HFF-Myc (cell line): ENCODE results near the gene ZNF99.

Experiments
- DNase-seq: peaks from one replicate; pipeline ENCODE4 v3.0.0-alpha.2; 2011; ENCODE audit warnings: low read depth; ENCODE audit errors: extremely low read depth
- H3K4me3 ChIP-seq: replicated peaks from 2 replicates; pipeline ENCODE4 v1.5.1; 2011; ENCODE audit warnings: low read depth, mild to moderate bottlenecking, control low read depth, low read length
- CTCF ChIP-seq: IDR thresholded peaks from 2 replicates; pipeline ENCODE4 v1.5.1; 2012; ENCODE audit warnings: mild to moderate bottlenecking, low read depth, low read length, control low read depth; ENCODE audit errors: missing control alignments

ZNF99 gene

DNA sequence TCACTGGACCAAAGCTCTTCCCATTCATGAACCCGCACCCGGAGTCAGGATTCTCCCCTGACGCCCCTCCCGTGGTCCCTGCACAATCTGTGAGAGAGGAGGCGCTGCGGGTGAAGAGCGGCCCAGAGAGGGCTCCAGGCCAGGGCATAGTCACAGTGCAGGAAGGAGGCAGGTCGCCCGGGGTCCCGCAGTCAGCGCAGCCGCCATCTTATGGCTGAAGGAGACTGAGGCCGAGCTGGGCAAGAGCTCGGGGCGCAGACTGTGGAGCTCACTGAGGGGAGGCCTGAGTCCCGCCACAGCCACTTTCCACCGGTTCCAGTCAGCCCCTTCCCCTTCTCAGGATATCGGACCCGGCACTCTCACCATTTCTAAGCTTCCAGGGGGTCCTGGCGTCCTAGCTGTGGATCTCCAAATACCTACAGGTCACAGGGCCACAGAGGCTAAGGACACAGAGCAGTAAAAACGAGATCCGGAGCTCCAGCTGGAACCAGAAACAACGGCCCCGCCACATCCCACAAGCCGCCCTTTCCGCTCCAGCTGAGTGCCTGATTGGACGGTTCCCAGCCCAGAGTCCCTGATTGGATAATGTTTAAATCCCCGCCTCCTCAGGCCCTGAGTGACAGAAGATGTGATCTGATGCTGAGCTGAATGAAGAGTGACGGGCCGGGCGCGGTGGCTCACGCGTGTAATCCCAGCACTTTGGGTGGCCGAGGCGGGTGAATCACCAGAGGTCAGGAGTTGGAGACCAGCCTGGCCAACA, at the start of gene ZNF99:
TSS of gene ZNF99 (minus strand) at position 501 of the 760 bp plus-strand sequence. CDS start at position 366, 135 bp downstream.
- no peak for DNase-seq
- TF ChIP-seq CTCF: no peak
- H3K4me3 ChIP-seq: no peak within 1 kb of the TSS

DNA sequence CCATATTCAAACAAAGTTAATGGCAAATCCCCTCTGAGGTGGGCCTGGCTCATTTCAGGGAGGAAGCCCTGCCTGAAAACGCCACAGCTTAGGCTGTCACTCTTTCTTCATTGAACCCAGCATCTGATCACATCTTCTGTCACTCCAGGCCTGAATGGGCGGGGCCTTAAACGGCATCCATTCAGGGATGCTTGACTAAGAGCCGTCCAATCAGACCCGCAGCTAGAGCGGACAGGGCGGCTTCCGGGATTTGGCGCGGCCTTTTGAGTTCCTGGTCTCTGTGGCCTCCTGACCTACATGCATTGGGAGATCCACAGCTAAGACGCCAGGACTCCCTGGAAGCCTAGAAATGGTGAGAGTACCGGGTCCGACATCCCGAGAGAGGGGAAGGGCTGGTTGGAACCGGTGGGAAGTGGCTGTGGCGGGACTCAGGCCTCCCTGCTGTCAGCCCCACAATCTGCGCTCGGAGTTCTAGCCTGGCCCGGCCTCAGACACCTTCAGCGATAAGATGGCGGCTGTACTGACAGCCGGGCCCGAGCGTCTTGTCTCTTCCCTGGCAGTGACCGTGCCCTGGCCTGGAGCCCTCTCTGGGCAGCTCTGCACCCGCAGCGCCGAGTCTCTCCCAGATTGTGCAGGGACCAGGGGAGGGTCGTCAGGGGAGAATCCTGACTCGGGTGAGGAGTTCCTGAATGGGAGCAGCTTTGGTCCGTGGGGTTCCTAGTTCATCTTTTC, 48.2 kb upstream of the ZNF99 start, which contains the start of gene ZNF723:
TSS of gene ZNF723 (plus strand) at position 261 of the 732 bp plus-strand sequence. CDS start at position 350, 89 bp downstream.
- no peak within 1 kb of the TSS for H3K4me3 ChIP-seq
- TF ChIP-seq CTCF: no peak
- DNase-seq: no peak

- H3K4me3 ChIP-seq: no peak overlapping the region
- no peak for TF ChIP-seq CTCF
- no peak for DNase-seq
These were observed 47.3 kb upstream of the ZNF99 start for GRCh38 chr19:22831211-22831610.

- no peak overlapping the region for H3K4me3 ChIP-seq
- TF ChIP-seq CTCF: no peak
- DNase-seq: no peak
These were observed 30.2 kb upstream of the ZNF99 start for GRCh38 chr19:22814124-22814523.

DNA sequence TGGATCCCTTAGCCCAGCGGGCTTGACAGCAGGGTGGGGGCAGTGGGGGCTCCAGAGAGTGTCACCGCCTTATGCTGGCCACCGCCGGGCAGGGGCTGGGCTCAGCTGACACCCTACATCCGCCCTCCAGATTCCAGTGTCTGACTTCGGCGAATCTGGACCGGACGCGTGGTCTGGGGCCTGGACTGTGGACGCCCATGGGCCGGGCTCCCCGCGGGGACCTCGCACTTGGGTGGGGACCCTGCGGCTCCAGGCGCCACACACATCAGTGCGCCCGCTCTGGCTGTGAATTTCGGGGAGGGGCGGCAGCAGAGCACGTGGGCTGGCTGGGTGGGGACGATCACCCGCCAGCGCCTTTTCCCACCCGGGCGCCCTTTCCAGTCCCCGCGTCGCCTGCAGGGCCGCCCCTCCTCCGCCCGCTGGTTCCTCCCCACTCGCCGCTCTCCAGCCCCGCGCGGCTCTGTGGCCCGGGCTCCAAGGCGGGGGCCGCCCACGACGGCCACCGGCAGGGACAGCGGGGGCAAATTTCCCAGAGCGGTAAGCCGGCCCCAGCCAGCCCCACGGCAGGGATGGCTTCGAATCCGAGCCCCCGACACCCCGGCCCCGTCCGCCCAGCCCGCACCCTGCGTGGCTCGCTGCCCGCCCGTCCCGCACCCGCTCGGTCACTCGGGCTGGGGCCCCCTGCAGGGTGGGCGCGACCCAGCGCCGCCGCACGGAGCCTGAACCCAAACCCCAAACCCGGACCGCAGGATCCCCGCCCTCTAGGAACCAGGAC, 23.3 kb upstream of the ZNF99 start:
- no peak for DNase-seq
- no peak for TF ChIP-seq CTCF
- H3K4me3 ChIP-seq: no peak overlapping the region

DNA sequence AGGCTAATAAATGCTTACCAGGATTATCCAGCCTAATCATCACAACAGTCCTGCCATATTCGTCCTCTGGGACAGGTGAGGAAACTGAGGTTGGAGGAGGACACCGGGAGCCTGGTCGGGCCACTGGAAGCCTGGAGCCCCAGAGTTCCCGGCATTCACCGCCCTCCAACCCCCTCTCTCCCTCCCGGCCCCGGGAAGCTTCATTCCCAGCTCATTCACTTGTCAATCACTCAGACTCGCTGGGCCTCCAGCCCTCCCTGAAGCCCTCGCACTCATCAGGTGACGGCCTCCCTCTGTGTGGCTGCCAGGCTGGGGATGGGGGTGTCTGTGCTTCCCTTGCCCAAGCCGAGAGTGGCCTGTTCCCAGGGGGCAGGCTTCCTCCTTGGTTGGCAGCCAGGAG, 22.5 kb upstream of the ZNF99 start:
- no peak overlapping the region for H3K4me3 ChIP-seq
- no peak for DNase-seq
- TF ChIP-seq CTCF: no peak
